GM19395 (cell line): ENCODE results near the gene SRGAP2B.
"Not testable (repeated sequence)": the region's sequence is repeated elsewhere in the genome, so short reads cannot be mapped to it uniquely, and the experiment has no call there.

Experiments
- ATAC-seq: cut with Tn5 transposase; IDR thresholded peaks from one replicate; pipeline ENCODE4 v1.9.1; 2021; ENCODE audit warnings: mild to moderate bottlenecking, moderate library complexity; ENCODE audit not compliant: unreplicated experiment

The SRGAP2B gene

DNA sequence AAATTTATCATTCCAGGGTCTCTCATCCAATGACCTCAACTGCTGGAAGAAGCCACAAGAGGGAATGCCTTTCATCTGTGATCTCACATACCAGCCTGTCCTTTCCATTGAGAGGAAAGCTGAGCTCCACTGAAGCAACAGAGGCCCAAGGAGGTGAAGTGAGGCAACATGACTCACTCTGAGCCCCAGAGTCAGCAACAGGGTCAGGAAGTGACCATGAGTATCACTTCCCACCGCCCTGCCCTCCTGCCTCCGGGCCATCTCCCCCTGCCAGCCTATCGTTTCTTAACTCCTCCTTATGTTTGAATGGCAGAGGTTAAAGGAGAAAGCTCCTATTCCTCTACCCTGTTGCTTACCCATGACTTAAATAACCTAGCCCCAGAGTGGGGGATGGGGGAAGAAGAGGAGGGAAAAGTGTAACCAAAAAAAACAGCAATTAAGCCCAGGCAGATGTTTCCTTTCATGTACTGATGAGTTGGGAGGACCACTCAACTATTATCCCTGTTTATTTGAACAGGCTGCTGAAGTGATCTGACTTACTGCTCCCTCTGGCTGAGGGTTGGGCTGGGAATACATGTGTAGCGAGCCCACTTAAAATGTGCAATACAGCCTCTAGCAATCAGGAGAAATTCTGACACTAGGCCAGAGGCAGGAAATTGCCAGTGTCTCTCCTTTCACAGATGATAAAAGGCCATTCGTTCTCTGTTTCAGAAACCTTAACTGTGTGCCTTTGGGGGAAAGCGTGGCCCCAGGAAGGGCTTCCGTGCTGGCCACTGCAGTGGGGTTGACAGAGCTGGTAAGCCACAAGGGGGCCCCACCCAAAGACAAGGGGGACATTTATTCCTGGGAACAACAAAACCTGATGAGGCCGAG lies 177.7 kb downstream of the SRGAP2B start:
- not testable (repeated sequence) for ATAC-seq

DNA sequence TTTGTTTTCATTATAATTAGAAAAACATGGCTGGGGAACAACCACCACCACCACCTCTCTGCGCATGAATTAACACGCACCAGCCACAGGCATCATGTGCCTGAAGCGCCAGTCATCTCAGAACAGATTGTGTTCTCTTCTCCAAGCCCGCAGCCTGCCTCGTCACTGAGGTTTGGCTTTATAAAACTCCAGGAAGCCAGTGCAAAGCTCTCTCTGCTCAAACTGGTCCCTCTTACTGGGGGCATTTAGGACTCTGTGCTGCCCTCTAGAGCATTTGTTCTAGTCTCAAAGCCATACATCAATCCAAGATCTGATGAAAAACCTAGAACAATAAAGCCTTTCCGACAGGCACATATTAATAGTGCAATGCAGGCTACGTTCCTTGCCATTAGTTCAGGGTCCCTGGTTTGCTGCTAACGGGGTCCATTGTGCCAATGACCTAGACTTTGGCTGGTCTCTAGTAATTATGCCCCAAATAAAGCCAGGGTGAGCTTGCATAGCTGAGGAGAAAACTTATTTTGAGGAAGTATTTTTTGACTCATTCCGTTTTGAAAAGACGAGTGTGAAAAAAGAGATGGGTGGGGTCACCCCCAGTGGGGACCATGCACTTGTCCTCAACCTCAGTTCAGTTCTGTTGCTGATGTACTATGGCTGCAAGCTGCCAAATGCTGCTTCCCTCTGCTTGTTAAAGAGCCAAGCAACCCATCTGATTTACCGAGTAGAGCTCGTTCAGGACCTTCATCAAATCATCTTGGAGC lies 181.0 kb downstream of the SRGAP2B start:
- ATAC-seq, result peak; percentile 81

- ATAC-seq, result not testable (repeated sequence)
Observed at GRCh38 chr1:144913458-144913857, 181.7 kb downstream of the SRGAP2B start.

- ATAC-seq, result not testable (repeated sequence)
Observed at GRCh38 chr1:144910729-144911128, 184.4 kb downstream of the SRGAP2B start.

GRCh38 chr1:144900841-144901240 lies 194.3 kb downstream of the SRGAP2B start:
- ATAC-seq, result not testable (repeated sequence)

DNA sequence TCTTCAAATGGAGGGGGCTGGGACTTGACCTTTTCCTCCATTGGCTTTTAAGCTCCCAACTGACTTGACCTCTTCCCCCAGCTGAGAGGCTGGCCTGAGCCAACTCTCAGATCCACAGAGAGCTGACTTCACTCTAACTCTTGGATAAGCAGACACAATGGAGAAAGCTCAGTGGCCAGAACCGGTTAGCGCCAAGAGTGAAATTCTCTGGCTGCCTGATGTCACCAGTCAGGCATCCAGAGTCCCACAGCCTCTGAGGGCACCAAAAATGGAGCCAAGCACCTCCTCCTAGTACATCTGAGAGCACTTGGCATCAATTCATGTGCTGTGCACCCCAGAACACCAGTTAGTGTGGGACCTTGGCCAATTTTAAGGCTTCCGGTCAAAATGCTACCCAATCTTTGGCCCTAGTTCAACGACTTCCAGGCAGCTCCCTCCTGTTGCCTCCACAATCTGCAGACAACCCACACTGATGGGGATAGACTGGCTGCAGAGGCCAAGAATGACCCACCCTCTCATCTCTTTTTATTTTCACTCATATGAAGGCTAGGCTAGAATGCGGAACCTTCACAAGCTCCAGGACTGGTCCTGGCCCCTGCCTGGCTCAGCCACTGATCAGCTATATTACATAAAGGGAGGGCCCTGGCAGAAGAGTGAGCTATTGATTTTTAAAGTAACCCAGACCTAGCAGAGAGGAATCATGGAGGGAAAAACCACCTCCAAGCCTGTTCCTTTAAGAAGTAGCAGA lies 200.5 kb downstream of the SRGAP2B start:
- not testable (repeated sequence) for ATAC-seq

DNA sequence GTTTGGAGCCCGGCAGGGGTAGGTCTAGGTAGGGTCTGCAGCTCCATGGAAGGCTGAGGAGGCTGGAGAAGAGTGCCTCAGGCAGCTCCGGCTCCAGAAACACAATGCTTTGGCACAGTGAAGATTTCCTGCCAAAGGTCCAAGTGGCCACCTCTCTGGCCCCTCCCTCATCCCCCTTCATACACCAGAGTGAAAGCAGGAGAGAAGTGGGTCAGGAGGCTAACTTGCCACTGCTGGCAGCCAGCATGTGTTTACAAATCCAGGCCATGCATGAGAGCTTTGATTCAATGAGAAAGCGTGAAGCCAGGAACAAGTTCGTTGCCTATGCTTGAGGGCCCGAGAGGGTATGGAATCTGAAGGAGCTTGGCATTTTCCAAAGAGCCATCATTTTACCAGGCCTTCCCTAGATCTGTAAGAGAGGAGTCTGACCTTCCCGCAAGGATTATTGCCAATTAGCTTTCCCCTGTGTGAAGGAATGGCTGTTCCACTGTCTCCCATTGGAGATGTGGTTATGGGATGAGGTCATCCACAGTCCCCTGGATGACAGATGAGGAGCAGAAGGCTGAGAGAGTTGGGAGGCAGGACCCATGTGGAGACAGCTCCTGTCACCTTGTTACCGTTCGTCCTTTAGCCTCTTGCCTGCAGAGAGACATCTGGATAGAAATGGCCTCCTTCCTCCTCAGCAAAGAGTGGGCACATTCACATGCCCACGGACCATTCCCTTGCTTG lies 201.3 kb downstream of the SRGAP2B start:
- ATAC-seq, result not testable (repeated sequence)

- ATAC-seq, result not testable (repeated sequence)
Observed at GRCh38 chr1:144893062-144893461, 202.1 kb downstream of the SRGAP2B start.

DNA sequence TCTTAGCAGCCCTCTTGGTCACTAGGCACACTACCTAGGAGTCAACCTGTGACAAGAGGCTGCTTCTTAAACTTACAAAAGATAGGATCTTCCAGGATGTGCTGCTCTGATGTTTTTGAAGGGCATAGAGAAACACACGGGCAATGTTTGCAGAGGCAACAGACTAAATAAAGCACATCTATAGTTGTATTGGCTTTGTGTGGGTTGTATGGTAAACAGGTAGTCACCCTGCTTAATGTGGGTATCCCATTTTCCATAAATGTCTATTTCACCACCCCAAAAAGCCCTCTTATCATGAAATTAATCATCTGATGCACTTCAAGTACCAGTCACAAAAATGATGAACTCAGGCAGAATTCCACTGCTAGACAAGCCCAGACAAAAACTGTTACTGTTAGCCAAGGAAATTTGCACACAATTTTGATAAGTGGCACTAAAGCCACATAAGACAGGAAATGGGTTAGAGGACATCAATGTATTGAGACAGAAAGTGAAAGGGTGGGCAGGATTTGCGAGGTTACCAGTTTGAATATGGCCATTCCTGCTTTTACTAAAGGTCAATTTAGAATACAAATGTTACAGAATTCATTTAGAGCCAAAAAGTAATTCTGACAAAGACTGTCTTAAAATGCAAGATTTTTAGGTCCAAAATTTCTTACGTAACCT lies 205.5 kb downstream of the SRGAP2B start:
- not testable (repeated sequence) for ATAC-seq

DNA sequence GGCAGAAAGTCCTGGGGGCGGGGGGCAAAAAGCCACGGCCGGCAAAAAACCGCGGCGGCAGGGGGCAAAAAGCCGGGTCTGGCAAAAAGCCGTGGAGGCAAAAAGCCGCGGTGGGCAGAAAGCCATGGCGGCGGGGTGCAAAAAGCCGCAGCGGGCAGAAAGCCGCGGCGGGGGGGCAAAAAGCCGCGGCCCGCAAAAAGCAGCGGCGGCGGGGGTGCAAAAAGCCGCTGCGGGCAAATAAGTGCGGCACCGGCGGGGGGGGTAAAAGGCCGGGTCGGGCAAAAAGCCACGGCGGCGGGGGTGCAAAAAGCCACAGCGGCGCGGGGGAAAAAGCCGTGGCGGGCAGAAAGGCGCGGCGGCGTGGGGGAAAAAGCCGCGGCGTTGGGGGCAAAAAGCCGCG lies 212.1 kb downstream of the SRGAP2B start:
- ATAC-seq, result not testable (repeated sequence)

- not testable (repeated sequence) for ATAC-seq
Observed at GRCh38 chr1:144882343-144882742, 212.8 kb downstream of the SRGAP2B start.

DNA sequence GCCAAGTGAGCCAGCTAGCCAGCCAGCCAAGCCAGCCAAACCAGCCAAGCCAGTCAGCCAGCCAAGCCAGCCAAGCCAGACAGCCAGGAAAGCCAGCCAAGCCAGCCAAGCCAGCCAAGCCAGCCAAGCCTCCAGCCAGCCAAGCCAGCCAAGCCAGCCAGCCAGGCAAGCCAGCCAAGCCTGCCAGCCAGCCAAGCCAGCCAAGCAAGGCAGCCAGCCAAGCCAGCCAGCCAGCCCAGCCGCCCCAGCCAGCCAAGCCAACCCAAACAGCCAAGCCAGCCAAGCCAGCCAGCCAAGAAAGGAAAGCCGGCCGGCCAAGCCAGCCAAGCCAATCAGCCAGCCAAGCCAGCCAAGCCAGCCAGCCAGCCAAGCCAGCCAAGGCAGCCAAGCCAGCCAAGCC lies 236.5 kb downstream of the SRGAP2B start:
- not testable (repeated sequence) for ATAC-seq
